Heart right ventricle (tissue), 16 donors: ENCODE measurements around the gene NEDD4. TPM values are rescaled to one million over a fixed set of nuclear protein-coding genes. Genes with fewer than 3 reads are reported as not detected.

Experiments
- ATAC-seq, 8 donors: fragments of 200-7000 bp; cut with Tn5 transposase; one replicate each; pipeline ENCODE4 v1.9.1; 2020; ENCODE audit warnings: mild to moderate bottlenecking in 8 of 8, moderate library complexity in 8 of 8, moderate number of reproducible peaks in 1 of 8
- DNase-seq, 2 donors: peaks; one replicate each; pipeline ENCODE4 v3.0.0-alpha.2; 2020
- H3K27ac ChIP-seq, 10 donors: fragments of 200-600 bp; sonication (generic) in 2 of 10; one replicate each; pipeline versions ENCODE4 v1.5.0 to v1.8.0; 2020 to 2022; ENCODE audit warnings: mild to moderate bottlenecking in 3 of 10
- H3K27me3 ChIP-seq, 7 donors: fragments of 200-600 bp; one replicate each; pipeline ENCODE4 v1.8.0; 2021 to 2022; ENCODE audit warnings: mild to moderate bottlenecking in 2 of 7
- H3K36me3 ChIP-seq, 9 donors: fragments of 200-600 bp; sonication (generic) in 1 of 9; one replicate each; pipeline versions ENCODE4 v1.5.0 to v1.8.0; 2020 to 2022; ENCODE audit warnings: mild to moderate bottlenecking in 2 of 9
- H3K4me1 ChIP-seq, 9 donors: fragments of 200-600 bp; sonication (generic) in 1 of 9; one replicate each; pipeline versions ENCODE4 v1.5.0 to v1.8.0; 2020 to 2022; ENCODE audit warnings: mild to moderate bottlenecking in 4 of 9
- H3K4me3 ChIP-seq, 10 donors: fragments of 200-600 bp; sonication (generic) in 2 of 10; one replicate each; pipeline versions ENCODE4 v1.5.0 to v1.8.0; 2020 to 2022; ENCODE audit warnings: mild to moderate bottlenecking in 7 of 10, moderate library complexity in 2 of 10
- H3K9me3 ChIP-seq, 11 donors: fragments of 200-600 bp in 10 of 11; sonication (generic) in 2 of 11; one replicate each; pipeline versions ENCODE4 v1.5.0 to v1.8.0; 2013 to 2022; ENCODE audit warnings: mild to moderate bottlenecking in 2 of 11, control low read depth in 1 of 11, moderate library complexity in 1 of 11
- WGBS, 2 donors: extraction: QIAGEN DNeasy Blood & Tissue Kit; methylation state at CpG; one replicate each; pipeline ENCODE4 v1.1.7; 2013; ENCODE audit warnings: inconsistent platforms in 1 of 2; 5-methylcytosine and 5-hydroxymethylcytosine counted together
- intact Hi-C, 10 donors: fragments of 100-400 bp; cut with DNase I; formaldehyde crosslinking; loops; one replicate each; pipeline versions ENCODE4 v1.11.1 to v1.14.2; 2022
- polyA plus RNA-seq, 2 donors: library from polyadenylated mRNA; stranded (reverse); fragments of 200-250 nt; gene quantifications; one replicate each; pipeline ENCODE4 v1.2.3, GENCODE V29; 2013
- total RNA-seq, 10 donors: library from RNA; stranded (reverse); fragmentation: NEBNext Ultra II Directional in 3 of 10; extraction: Animal tissue kit (Norgen Biotek cat#: 25700) in 3 of 10; gene quantifications; one replicate each; pipeline versions ENCODE4 v1.2.1 to v1.2.4, GENCODE V29; 2021 to 2023
- TF ChIP-seq, protein P1 (sequence below), 9 donors: fragments of 200-600 bp; sonication (generic) in 2 of 9; IDR thresholded peaks; one replicate each; pipeline versions ENCODE4 v1.5.0 to v1.8.0; 2021 to 2022; ENCODE audit warnings: antibody characterized with exemption in 9 of 9, mild to moderate bottlenecking in 5 of 9, moderate library complexity in 1 of 9
- donor health status: Arrhythmogenic right ventricular cardiomyopathy.
- donor health status: ischemic (EF 13 %, LVEDD 7.1; RV severe dilation, severe dysfunction).
- donor health status: healthy with polysubstance abuse.
- donor health status: DM: no; HTN: yes; CAD: no.
- donor health status: DM: no; HTN: no; CAD: no.
- donor health status: ischemic (EF 25% LVEDD 6.9; RV normal size, moderate dysfunction).
- donor health status: ischemic (EF 25% LVEDD 5.7; RV mildly dilated, moderate dysfunction).
- donor health status: healthy.
- donor health status: DM: yes; HTN: yes; CAD: no.
- donor health status: Ischemic cardiomyopathy.
- donor health status: ischemic (EF 35%, LVEDD 5.7; RV mildly dilated, moderate dysfunction).
- donor health status: nonischemic (EF 11% LVEDD 7.7; RV severe dilation, severe dysfunction).
- donor health status: DM: yes; HTN: yes; CAD: no.
- donor health status: PGD.
- donor health status: ischemic (EF 29% LVEDD 5.4; RV normal size, mild dysfunction).
- donor health status: nonischemic (EF 23%, LVEDD 6.1; RV moderate dilation, normal function).

The NEDD4 gene
- total and polyA plus RNA-seq, 12 donors: 3.5 to 11.5 (median 8.7) TPM

DNA sequence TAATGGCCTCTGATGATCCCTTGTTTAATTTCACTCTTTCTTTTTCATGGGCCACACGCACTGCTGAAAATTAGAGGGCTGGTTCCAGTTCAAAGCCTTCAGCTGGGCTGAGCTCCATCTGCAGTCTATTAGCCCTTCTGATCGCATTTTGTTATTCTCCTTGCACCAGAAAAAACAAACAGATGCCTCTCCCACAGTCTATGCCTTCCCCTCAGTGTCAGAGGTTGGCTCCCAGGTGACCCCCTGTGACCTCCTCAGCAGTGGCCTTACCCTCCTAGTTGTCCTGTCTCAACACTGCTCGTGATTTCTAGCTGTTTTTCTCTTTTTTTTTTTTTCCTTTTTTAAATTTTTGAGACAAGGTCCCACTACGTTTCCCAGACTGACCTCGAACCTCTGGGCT, 173.4 kb downstream of the NEDD4 start:
- Histone ChIP-seq H3K9me3 (no peaks in the 10 kb centered on the region), H3K27me3 (no peaks in the 10 kb centered on the region), H3K4me3 (no peak overlapping the region), H3K4me1 (peaks cover 0 to 17% (median 6%) of the 10 kb centered on the region in 9 donors), H3K36me3 (no peaks in the 10 kb centered on the region), H3K27ac (peak overlapping the region in 1 of 10 donors; percentile 30)
- intact Hi-C loops: no loop called here
- DNase-seq: peak in 1 of 2 donors; percentile 17
- ATAC-seq: no peak
- 78 to 82% methylated on average over 5 of the region's 5 CpGs for WGBS, 2 donors
- TF ChIP-seq, protein P1, sequence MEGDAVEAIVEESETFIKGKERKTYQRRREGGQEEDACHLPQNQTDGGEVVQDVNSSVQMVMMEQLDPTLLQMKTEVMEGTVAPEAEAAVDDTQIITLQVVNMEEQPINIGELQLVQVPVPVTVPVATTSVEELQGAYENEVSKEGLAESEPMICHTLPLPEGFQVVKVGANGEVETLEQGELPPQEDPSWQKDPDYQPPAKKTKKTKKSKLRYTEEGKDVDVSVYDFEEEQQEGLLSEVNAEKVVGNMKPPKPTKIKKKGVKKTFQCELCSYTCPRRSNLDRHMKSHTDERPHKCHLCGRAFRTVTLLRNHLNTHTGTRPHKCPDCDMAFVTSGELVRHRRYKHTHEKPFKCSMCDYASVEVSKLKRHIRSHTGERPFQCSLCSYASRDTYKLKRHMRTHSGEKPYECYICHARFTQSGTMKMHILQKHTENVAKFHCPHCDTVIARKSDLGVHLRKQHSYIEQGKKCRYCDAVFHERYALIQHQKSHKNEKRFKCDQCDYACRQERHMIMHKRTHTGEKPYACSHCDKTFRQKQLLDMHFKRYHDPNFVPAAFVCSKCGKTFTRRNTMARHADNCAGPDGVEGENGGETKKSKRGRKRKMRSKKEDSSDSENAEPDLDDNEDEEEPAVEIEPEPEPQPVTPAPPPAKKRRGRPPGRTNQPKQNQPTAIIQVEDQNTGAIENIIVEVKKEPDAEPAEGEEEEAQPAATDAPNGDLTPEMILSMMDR (IDR thresholded peaks at IDR 0.05): no peak

DNA sequence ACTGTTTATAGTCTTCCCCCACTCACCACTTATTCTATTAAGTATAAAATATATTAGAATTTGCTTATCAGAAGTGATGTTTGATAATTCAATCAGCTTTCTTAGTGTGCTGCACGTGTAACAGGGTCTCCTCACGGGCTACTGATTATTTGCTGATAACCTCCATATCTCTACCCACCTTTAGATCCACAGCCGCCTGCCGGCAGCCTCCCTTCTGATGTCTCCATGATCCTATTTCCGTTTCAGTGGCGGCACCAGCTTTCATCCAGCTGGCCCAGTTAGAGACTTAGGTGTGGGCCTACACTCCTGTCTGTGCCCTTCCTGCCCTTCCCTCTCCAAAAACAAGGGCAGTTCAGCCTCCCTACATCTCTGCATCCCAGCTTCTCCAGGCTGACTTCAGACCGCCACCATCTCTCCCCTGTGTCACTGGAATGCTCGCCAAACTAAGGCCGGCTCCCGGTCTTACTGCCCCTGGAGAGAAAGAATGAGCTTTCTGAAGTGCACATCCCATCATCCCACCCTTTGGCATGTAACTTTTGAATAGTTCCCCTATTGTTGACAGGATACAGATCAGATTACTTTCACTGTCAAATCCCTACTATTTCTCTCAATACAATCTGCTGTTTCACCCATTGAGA, 173.9 kb downstream of the NEDD4 start:
- WGBS, 2 donors: 74 to 75% methylated on average over 10 of the region's 10 CpGs
- Histone ChIP-seq H3K9me3 (no peaks in the 10 kb centered on the region), H3K27me3 (no peaks in the 10 kb centered on the region), H3K36me3 (no peaks in the 10 kb centered on the region), H3K4me3 (no peak overlapping the region), H3K27ac (peak overlapping the region in 1 of 10 donors; percentile 30), H3K4me1 (peaks cover 0 to 17% (median 6%) of the 10 kb centered on the region in 9 donors)
- intact Hi-C loops: no loop called here
- TF ChIP-seq, protein P1 (IDR thresholded peaks at IDR 0.05): no peak
- ATAC-seq (no peak), DNase-seq (no peak)

DNA sequence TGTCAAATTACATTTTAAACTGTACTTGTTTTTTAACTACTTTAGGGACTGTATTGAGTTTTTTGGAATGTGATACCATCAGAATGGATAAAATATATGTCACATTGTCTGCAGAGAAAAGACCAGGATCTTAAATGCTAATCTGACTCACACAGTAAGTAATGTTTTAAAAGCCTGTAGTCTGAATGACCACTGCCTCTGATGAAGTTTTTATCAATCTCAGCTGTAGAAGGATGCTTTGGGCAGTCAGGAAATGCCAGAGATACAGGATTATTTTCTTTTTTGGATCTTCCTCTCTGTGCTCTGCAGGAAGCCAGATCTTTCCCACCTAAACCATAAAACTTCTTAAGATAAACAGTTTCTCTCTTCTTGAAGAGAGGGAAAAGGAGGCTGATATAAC, 177.4 kb downstream of the NEDD4 start:
- Histone ChIP-seq H3K4me3 (no peak overlapping the region), H3K4me1 (no peaks in the 10 kb centered on the region), H3K27me3 (no peaks in the 10 kb centered on the region), H3K9me3 (no peaks in the 10 kb centered on the region), H3K36me3 (no peaks in the 10 kb centered on the region), H3K27ac (no peak overlapping the region)
- no peak for ATAC-seq
- no peak for DNase-seq
- intact Hi-C loops: no loop called here
- TF ChIP-seq, protein P1 (IDR thresholded peaks at IDR 0.05): no peak

DNA sequence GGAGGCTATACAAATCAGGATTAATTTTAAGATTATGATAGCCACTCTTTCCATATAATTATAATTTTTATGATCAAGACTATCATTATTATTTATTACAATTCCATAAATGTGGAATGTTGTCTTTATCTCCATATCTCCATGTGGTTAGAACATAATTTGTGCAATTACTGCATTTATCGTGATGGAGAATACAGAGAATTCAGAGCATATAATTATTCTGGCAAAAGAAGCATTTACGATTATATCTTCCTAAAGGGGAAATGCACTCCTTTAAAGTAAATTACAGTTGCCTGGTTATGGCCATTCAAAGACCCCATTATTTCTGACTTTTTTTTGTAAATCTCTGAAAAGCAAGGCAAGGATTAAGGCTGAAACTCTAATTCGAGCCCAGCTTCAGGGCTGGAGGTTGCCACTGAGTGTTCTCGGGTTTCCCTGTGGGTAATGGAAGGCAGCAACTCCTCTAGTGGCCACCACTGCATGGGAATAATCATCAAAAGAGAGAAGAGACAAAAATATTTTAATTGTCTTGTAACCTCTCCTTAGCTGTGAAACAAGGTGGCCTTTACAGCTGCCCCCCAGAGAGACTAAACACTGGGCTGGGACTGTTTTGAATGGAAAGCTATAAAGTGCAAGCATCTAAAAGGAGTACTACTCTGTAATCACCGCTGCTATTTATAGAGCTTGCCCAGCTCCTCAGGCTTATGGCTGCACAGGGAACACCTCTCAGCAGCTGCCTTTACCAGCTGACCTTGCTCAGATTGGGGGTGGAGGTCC, 190.6 kb downstream of the NEDD4 start:
- Histone ChIP-seq H3K4me3 (no peak overlapping the region), H3K27me3 (no peaks in the 10 kb centered on the region), H3K36me3 (no peaks in the 10 kb centered on the region), H3K4me1 (peaks cover 0 to 2% (median 0%) of the 10 kb centered on the region in 9 donors), H3K27ac (no peak overlapping the region), H3K9me3 (no peaks in the 10 kb centered on the region)
- TF ChIP-seq, protein P1 (IDR thresholded peaks at IDR 0.05): no peak
- no peak for DNase-seq
- intact Hi-C loops: no loop called here
- 68 to 75% methylated on average over 5 of the region's 5 CpGs for WGBS, 2 donors
- ATAC-seq: peak; percentile 38 to 92 (median 78)
